Measurements from ENCODE around the gene FSHR. TPM values are rescaled to one million over a fixed set of nuclear protein-coding genes. Genes with fewer than 3 reads are reported as not detected.

Gene FSHR
- not detected in 2 replicates for total RNA-seq

GRCh38 chr2:49154140-49154539 lies at the start of gene FSHR:
Gene FSHR, minus strand, starts transcription at chr2:49154515. Its CDS starts 98 bp downstream, at chr2:49154417.

